ENCODE measurements around the gene KRTDAP.
"Not testable (repeated sequence)": the region's sequence is repeated elsewhere in the genome, so short reads cannot be mapped to it uniquely, and the experiment has no call there.

- TF ChIP-seq POLR2A (IDR thresholded peaks at IDR 0.05; ENCODE audit: low read length); GATA1 (IDR thresholded peaks at IDR 0.05; ENCODE audit: low read depth, low read length): not testable (repeated sequence)
Measured at GRCh38 chr19:35462956-35463355, 27.3 kb downstream of the KRTDAP start.

Measured in erythroblast (primary cell).